ENCODE data around the gene DYNC2I2. TPM values are rescaled to one million over a fixed set of nuclear protein-coding genes. Genes with fewer than 3 reads are reported as not detected.
"Not testable (repeated sequence)": the region's sequence is repeated elsewhere in the genome, so short reads cannot be mapped to it uniquely, and the experiment has no call there.

Gene DYNC2I2
- total and polyA plus RNA-seq, 10 of the 15 experiments (the other 5 are each of a cell fraction or from before 2014, with no cell fraction given): 0.89 to 118 (median 47.9) TPM

GRCh38 chr9:128694344-128694743, 37.7 kb upstream of the DYNC2I2 start (continued):
- TF ChIP-seq LARP7 (IDR thresholded peaks at IDR 0.05) (no peak), IKZF1 (conservative IDR thresholded peaks at IDR 0.05) (peak; percentile 46), GATAD2B (conservative IDR thresholded peaks at IDR 0.05; ENCODE audit: low read depth) (no peak), RB1 (IDR thresholded peaks at IDR 0.05; ENCODE audit: borderline replicate concordance) (no peak), RELA (IDR thresholded peaks at IDR 0.05; ENCODE audit: borderline replicate concordance, partially characterized antibody) (no peak), BHLHE40 (IDR thresholded peaks at IDR 0.05; ENCODE audit: borderline replicate concordance in 1 of 2, low read depth in 2 of 2, low read length in 1 of 2) (peak in 1 of 2 experiments; percentile 46; a peak in 1 of 4 replicates), ZSCAN29 (IDR thresholded peaks at IDR 0.05) (no peak), MTA2 (IDR thresholded peaks at IDR 0.05; ENCODE audit: low read depth) (0 out of 2 replicates have a peak, but pooled peaks have one; percentile 31), EP300 (IDR thresholded peaks at IDR 0.05; ENCODE audit: borderline replicate concordance in 1 of 2, control insufficient read depth in 1 of 2, low read depth in 2 of 2, low read length in 2 of 2) (peak in 1 of 2 experiments; percentile 17; a peak in 1 of 4 replicates), TARDBP (IDR thresholded peaks at IDR 0.05; ENCODE audit: borderline replicate concordance) (no peak), STAT3 (IDR thresholded peaks at IDR 0.05; ENCODE audit: low read depth, low read length) (no peak), HCFC1 (IDR thresholded peaks at IDR 0.05; ENCODE audit: low read length) (no peak), BMI1 (IDR thresholded peaks at IDR 0.05; ENCODE audit: borderline replicate concordance) (no peak), ATF7 (IDR thresholded peaks at IDR 0.05; ENCODE audit: low read depth) (no peak), EGR1 (IDR thresholded peaks at IDR 0.05; ENCODE audit: borderline replicate concordance in 1 of 2, low read depth in 2 of 2, low read length in 2 of 2) (no peak), SIN3A (IDR thresholded peaks at IDR 0.05; ENCODE audit: low read depth, low read length) (no peak), IKZF2 (IDR thresholded peaks at IDR 0.05) (peak; percentile 47 to 54; a peak in 3 of 4 replicates), FOXK2 (IDR thresholded peaks at IDR 0.05) (no peak)

- SMC1A ChIA-PET (ENCODE audit: uncharacterized antibody, unreplicated experiment): interaction anchor here (0.5 to 2.5 kb wide), 6 partner anchors 9 to 337 kb away, joined by 3 to 8 read pairs (median 4); partner anchors contain the start of gene DYNC2I2
- DNase-seq (ENCODE audit: low read depth, low spot score); H3K9ac ChIP-seq (ENCODE audit: control insufficient read depth, insufficient read depth, low read length); intact Hi-C loops (cut with micrococcal nuclease; ENCODE audit: unreplicated experiment); H3K4me1 ChIP-seq (ENCODE audit: control insufficient read depth, insufficient read depth, low read length); H3K4me2 ChIP-seq (ENCODE audit: control insufficient read depth, insufficient read depth); H3K27ac ChIP-seq (ENCODE audit: control insufficient read depth, insufficient read depth); H3K27me3 ChIP-seq (replicated peaks in 1 of 2; ENCODE audit: control insufficient read depth in 2 of 2, insufficient read depth in 2 of 2, low read length in 1 of 2); H2AFZ ChIP-seq (ENCODE audit: control insufficient read depth, low read depth, low read length); H3K9me3 ChIP-seq (replicated peaks; ENCODE audit: control insufficient read depth, insufficient read depth, low read length); FAIRE-seq; BruUV-seq (replicated peaks); H4K20me1 ChIP-seq (ENCODE audit: control insufficient read depth, insufficient read depth); H3K4me3 ChIP-seq; ATAC-seq; in situ Hi-C loops (cut with MboI): not testable (repeated sequence)
- RAD21 ChIA-PET (ENCODE audit: unreplicated experiment): interaction anchor here (0.9 to 1.4 kb wide), 4 partner anchors 8 to 181 kb away, joined by 3 to 4 read pairs (median 3); partner anchors contain the start of gene PKN3
- 47% methylated on average over 3 of the region's 3 CpGs for WGBS (ENCODE audit: insufficient coverage, insufficient replicate concordance, low lambda C conversion rate, missing lambda C conversion rate)
- CTCF ChIA-PET: interaction anchor here (0.9 to 1.8 kb wide), 4 partner anchors 8 to 45 kb away, joined by 3 to 13 read pairs (median 4); partner anchors contain the start of gene PKN3
- H3K79me2 ChIP-seq (ENCODE audit: control insufficient read depth, insufficient read depth, low read length): peaks cover 45% of the 10 kb centered on the region
- POLR2A ChIA-PET: interaction anchor here (0.9 to 1.6 kb wide), 7 partner anchors 9 to 143 kb away, joined by 3 to 8 read pairs (median 5); no protein-coding TSS in a partner anchor
- H3K36me3 ChIP-seq (ENCODE audit: control insufficient read depth in 2 of 2, insufficient read depth in 2 of 2, low read length in 1 of 2): peaks cover 4 to 21% of the 10 kb centered on the region in 2 experiments
These were observed 37.1 kb upstream of the DYNC2I2 start for GRCh38 chr9:128693738-128694137.

Measured in GM12878 (cell line).